Common myeloid progenitor, CD34-positive (primary cell): ENCODE data around the gene TLL1.

Experiments used
- CTCF ChIA-PET: fragments of 350-600 bp; sonication (Branson Sonifier 250); formaldehyde crosslinking; loops from one replicate; lab custom pipeline; 2021; ENCODE audit warnings: antibody characterized with exemption; lab: Charles Lee
- POLR2A ChIA-PET: fragments of 350-600 bp; sonication (Branson Sonifier 250); formaldehyde crosslinking; loops from one replicate; lab custom pipeline; 2021; ENCODE audit warnings: antibody characterized with exemption; lab: Charles Lee
- DNase-seq, 3 donors: peaks; one replicate each; pipeline versions ENCODE4 v3.0.0 to v3.0.0-alpha.2; 2013
- H3K27ac ChIP-seq, 2 experiments: 1 replicate in 1 of 2; 2 replicates in 1 of 2; pipeline ENCODE4 v1.7.0; 2013; ENCODE audit warnings: inconsistent platforms in 2 of 2, low read length in 2 of 2, mild to moderate bottlenecking in 2 of 2, low read depth in 1 of 2, moderate library complexity in 1 of 2; ENCODE audit not compliant: severe bottlenecking in 2 of 2, insufficient read depth in 1 of 2, poor library complexity in 1 of 2
- H3K27me3 ChIP-seq, 5 experiments: replicated peaks in 2 of 5; 1 replicate in 3 of 5; 2 replicates in 2 of 5; pipeline versions ENCODE4 v1.6.1 to v1.7.0; 2013; ENCODE audit warnings: low read length in 4 of 5, mild to moderate bottlenecking in 2 of 5, moderate library complexity in 2 of 5, inconsistent platforms in 1 of 5; ENCODE audit not compliant: insufficient read depth in 5 of 5, control insufficient read depth in 4 of 5
- H3K36me3 ChIP-seq, 4 experiments: 1 replicate in 2 of 4; 2 replicates in 2 of 4; pipeline versions ENCODE4 v1.6.1 to v1.7.0; 2013; ENCODE audit warnings: low read length in 3 of 4, control low read depth in 1 of 4, mild to moderate bottlenecking in 1 of 4; ENCODE audit not compliant: control insufficient read depth in 4 of 4, insufficient read depth in 4 of 4
- H3K4me1 ChIP-seq, 4 experiments: 1 replicate in 3 of 4; 2 replicates in 1 of 4; pipeline versions ENCODE4 v1.6.1 to v1.7.1; 2013; ENCODE audit warnings: low read length in 3 of 4, mild to moderate bottlenecking in 3 of 4, control low read depth in 1 of 4, inconsistent platforms in 1 of 4, moderate library complexity in 1 of 4; ENCODE audit not compliant: control insufficient read depth in 4 of 4, insufficient read depth in 4 of 4; ENCODE audit errors: control extremely low read depth in 1 of 4
- H3K4me3 ChIP-seq, 7 experiments: 1 replicate in 4 of 7; 2 replicates in 3 of 7; pipeline versions ENCODE4 v1.5.1 to v1.7.0; 2013; ENCODE audit warnings: mild to moderate bottlenecking in 7 of 7, low read length in 6 of 7, moderate library complexity in 6 of 7, inconsistent platforms in 2 of 7, low read depth in 2 of 7, control low read depth in 1 of 7; ENCODE audit not compliant: insufficient read depth in 4 of 7, control insufficient read depth in 1 of 7; ENCODE audit errors: extremely low read depth in 1 of 7
- H3K9me3 ChIP-seq, 5 experiments: 1 replicate in 4 of 5; 2 replicates in 1 of 5; pipeline versions ENCODE4 v1.6.1 to v1.7.1; 2013; ENCODE audit warnings: low read length in 4 of 5, mild to moderate bottlenecking in 2 of 5, inconsistent platforms in 1 of 5, low read depth in 1 of 5, moderate library complexity in 1 of 5; ENCODE audit not compliant: control insufficient read depth in 4 of 5, insufficient read depth in 2 of 5; ENCODE audit errors: control extremely low read depth in 1 of 5
- WGBS: methylation state at CpG from one replicate; pipeline ENCODE4 v1.1.5; 2013; ENCODE audit not compliant: insufficient coverage; 5-methylcytosine and 5-hydroxymethylcytosine counted together

Gene TLL1

DNA sequence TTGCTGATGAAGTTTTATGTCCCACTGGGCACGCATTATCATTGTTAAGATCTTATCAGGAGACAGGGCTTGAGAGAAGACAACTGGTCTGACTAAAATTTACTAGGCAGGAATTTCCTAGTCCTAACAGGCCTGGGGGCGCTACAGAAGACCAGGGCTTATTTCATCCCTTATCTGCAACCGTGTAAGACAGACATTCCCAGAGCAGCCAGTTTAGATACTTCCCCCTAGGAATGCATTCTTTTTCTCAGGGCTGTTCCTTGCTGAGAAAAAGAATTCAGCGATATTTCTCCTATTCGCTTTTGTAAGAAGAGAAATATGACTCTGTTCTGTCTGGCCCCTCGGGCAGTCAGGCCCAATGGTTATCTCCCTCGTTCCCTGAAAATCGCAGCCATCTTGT lies 93.8 kb downstream of the TLL1 start:
- POLR2A ChIA-PET: no interaction called here
- WGBS: 95% methylated on average over 8 of the region's 8 CpGs
- H3K36me3 ChIP-seq: no peaks in the 10 kb centered on the region
- H3K27me3 ChIP-seq: no peaks in the 10 kb centered on the region
- CTCF ChIA-PET: no interaction called here
- no peaks in the 10 kb centered on the region for H3K4me1 ChIP-seq
- no peak overlapping the region for H3K4me3 ChIP-seq
- no peak overlapping the region for H3K27ac ChIP-seq
- peaks cover 0 to 4% (median 0%) of the 10 kb centered on the region in 5 experiments for H3K9me3 ChIP-seq
- no peak for DNase-seq

DNA sequence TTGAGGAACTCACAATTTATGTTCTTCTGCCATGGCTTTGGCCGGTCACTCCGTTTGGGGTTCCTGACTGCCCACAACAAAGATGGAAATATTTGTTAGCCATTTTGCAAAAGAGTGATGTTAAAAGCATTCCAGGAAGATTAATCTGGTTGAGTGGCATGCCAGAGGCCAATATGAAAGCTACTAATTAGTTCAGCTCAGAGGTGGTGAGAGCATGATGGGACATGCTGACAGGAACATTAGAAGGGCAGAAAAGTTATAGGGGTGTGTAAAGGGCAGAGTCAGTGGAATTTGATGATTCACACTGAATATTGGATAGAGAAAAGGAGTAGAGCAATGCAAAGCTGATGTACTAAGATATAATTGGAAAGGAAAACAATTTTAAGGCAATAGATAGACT lies 94.4 kb downstream of the TLL1 start:
- Histone ChIP-seq H3K27me3 (no peaks in the 10 kb centered on the region), H3K4me3 (no peak overlapping the region), H3K36me3 (no peaks in the 10 kb centered on the region), H3K9me3 (peaks cover 0 to 4% (median 0%) of the 10 kb centered on the region in 5 experiments), H3K4me1 (no peaks in the 10 kb centered on the region), H3K27ac (no peak overlapping the region)
- DNase-seq: no peak
- 83% methylated on average over 2 of the region's 2 CpGs for WGBS
- CTCF ChIA-PET: no interaction called here
- POLR2A ChIA-PET: no interaction called here

- H3K4me3 ChIP-seq: no peak overlapping the region
- H3K36me3 ChIP-seq: no peaks in the 10 kb centered on the region
- DNase-seq: no peak
- WGBS: 97% methylated on average over 2 of the region's 4 CpGs
- H3K4me1 ChIP-seq: no peaks in the 10 kb centered on the region
- no peaks in the 10 kb centered on the region for H3K27me3 ChIP-seq
- ChIA-PET POLR2A (no interaction called here), CTCF (no interaction called here)
- H3K9me3 ChIP-seq: peaks cover 0 to 4% (median 0%) of the 10 kb centered on the region in 5 experiments
- no peak overlapping the region for H3K27ac ChIP-seq
Observed at GRCh38 chr4:165970703-165971420, 97.8 kb downstream of the TLL1 start.

- 95% methylated on average over 3 of the region's 3 CpGs for WGBS
- H3K9me3 ChIP-seq: peaks cover 0 to 2% (median 0%) of the 10 kb centered on the region in 5 experiments
- no peak overlapping the region for H3K27ac ChIP-seq
- no peak overlapping the region for H3K4me3 ChIP-seq
- H3K4me1 ChIP-seq: no peaks in the 10 kb centered on the region
- no peak for DNase-seq
- CTCF ChIA-PET: no interaction called here
- H3K36me3 ChIP-seq: no peaks in the 10 kb centered on the region
- H3K27me3 ChIP-seq: no peaks in the 10 kb centered on the region
- POLR2A ChIA-PET: no interaction called here
Observed at GRCh38 chr4:165971446-165971845, 98.4 kb downstream of the TLL1 start.

DNA sequence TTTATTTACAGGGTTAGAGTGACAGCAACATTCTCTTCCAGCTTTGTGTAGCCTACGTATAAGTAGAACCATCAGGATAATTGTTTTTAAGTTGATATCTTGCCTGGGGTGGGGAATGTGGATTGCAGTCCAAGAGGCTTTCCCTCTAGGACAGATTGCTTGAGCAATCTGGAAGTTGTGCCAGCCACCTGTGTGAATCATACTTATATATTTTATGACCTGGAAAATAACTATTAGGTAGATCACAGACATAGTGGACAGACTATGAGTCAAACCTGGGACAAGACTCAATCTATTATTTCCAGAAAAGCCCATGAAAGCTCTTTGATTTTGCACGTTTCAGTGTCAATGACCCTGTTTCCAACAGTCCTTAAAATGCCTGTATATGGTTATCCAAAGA lies 98.9 kb downstream of the TLL1 start:
- no CpG with 5 or more reads among the region's 2 CpGs for WGBS
- Histone ChIP-seq H3K27me3 (no peaks in the 10 kb centered on the region), H3K9me3 (peaks cover 0 to 2% (median 0%) of the 10 kb centered on the region in 5 experiments), H3K4me3 (no peak overlapping the region), H3K27ac (no peak overlapping the region), H3K36me3 (no peaks in the 10 kb centered on the region), H3K4me1 (no peaks in the 10 kb centered on the region)
- CTCF ChIA-PET: no interaction called here
- no peak for DNase-seq
- POLR2A ChIA-PET: no interaction called here

- CTCF ChIA-PET: no interaction called here
Observed at GRCh38 chr4:165972747-165973146, 99.7 kb downstream of the TLL1 start.

DNA sequence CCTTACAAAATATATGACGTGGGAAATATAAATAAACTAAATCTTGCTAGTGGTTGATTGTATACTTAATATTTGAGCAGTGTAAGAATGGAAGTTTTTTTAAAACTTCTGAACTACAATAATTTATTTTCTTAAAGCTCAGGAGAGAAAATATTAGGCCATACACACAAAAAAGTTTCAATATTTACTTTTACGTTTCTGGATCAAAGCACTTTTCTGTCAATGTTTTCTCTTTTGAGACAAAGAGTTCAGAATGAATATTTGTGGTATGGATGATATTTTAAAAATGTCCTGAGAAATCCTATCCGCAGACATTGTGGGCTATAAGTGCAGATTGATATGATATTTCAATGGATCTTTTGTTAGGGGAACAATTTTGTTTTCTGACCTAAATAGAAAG lies 109.9 kb downstream of the TLL1 start:
- POLR2A ChIA-PET: no interaction called here
- no peak for DNase-seq

More at GRCh38 chr4:165972747-165973146, 99.7 kb downstream of the TLL1 start:
- POLR2A ChIA-PET: no interaction called here
- Histone ChIP-seq H3K27me3 (no peaks in the 10 kb centered on the region), H3K4me1 (no peaks in the 10 kb centered on the region), H3K27ac (no peak overlapping the region), H3K36me3 (no peaks in the 10 kb centered on the region), H3K4me3 (no peak overlapping the region), H3K9me3 (peaks cover 0 to 2% (median 0%) of the 10 kb centered on the region in 5 experiments)
- no peak for DNase-seq
- 80% methylated on average over 1 of the region's 1 CpG for WGBS

More for the DNA sequence above, 109.9 kb downstream of the TLL1 start:
- peaks cover 0 to 2% (median 0%) of the 10 kb centered on the region in 5 experiments for H3K27me3 ChIP-seq
- H3K27ac ChIP-seq: no peak overlapping the region
- no peaks in the 10 kb centered on the region for H3K36me3 ChIP-seq
- no peaks in the 10 kb centered on the region for H3K4me1 ChIP-seq
- H3K4me3 ChIP-seq: no peak overlapping the region
- WGBS: 83% methylated on average over 1 of the region's 3 CpGs
- no peaks in the 10 kb centered on the region for H3K9me3 ChIP-seq
- CTCF ChIA-PET: no interaction called here
